GM12874 (cell line): Measurements from ENCODE around the gene KRTAP29-1.
A peak's percentile ranks its signal among the peaks of the same experiment; 100 is the strongest.

Experiments used
- CTCF ChIP-seq: IDR thresholded peaks from 2 replicates; pipeline ENCODE4 v1.5.1; 2011; ENCODE audit warnings: low read depth, mild to moderate bottlenecking, control low read depth, low read length, moderate library complexity; ENCODE audit not compliant: insufficient read depth

KRTAP29-1 gene

GRCh38 chr17:41333836-41334235, 31.2 kb upstream of the KRTAP29-1 start:
- TF ChIP-seq CTCF = no peak

- TF ChIP-seq CTCF = no peak
Measured at GRCh38 chr17:41333098-41333497, 30.4 kb upstream of the KRTAP29-1 start.

GRCh38 chr17:41332239-41332638, 29.6 kb upstream of the KRTAP29-1 start:
- TF ChIP-seq CTCF = no peak

GRCh38 chr17:41331606-41332005, 29.0 kb upstream of the KRTAP29-1 start:
- no peak for TF ChIP-seq CTCF

- TF ChIP-seq CTCF = peak; percentile 72
Measured at GRCh38 chr17:41329279-41329948, 26.8 kb upstream of the KRTAP29-1 start.

GRCh38 chr17:41328207-41328606, 25.6 kb upstream of the KRTAP29-1 start:
- no peak for TF ChIP-seq CTCF

GRCh38 chr17:41327411-41328120, 24.9 kb upstream of the KRTAP29-1 start:
- no peak for TF ChIP-seq CTCF
